ENCODE results near the gene PTH. TPM values are rescaled to one million over a fixed set of nuclear protein-coding genes. Genes with fewer than 3 reads are reported as not detected.

PTH gene
- total and polyA plus RNA-seq, 8 donors = 0.24 to 0.43 (median 0.32) TPM; not detected in 5

- ATAC-seq (no peak), DNase-seq (no peak)
- peak overlapping the region in 1 of 2 donors; percentile 93 for H3K4me3 ChIP-seq
- intact Hi-C loops (cut with DNase I) = no loop called here
- no peak for TF ChIP-seq CTCF (IDR thresholded peaks at IDR 0.05)
- no peaks in the 10 kb centered on the region for H3K27me3 ChIP-seq
- no peaks in the 10 kb centered on the region for H3K9me3 ChIP-seq
- H3K4me1 ChIP-seq = peaks cover 4 to 41% of the 10 kb centered on the region in 2 donors
- H3K36me3 ChIP-seq = no peaks in the 10 kb centered on the region
- H3K27ac ChIP-seq = no peak overlapping the region
Measured at GRCh38 chr11:13461291-13461690, 34.5 kb downstream of the PTH start.

GRCh38 chr11:13450832-13451397 is 44.9 kb downstream of the PTH start:
- H3K4me1 ChIP-seq = peaks cover 4 to 21% of the 10 kb centered on the region in 2 donors
- intact Hi-C loops (cut with DNase I) = no loop called here
- no peaks in the 10 kb centered on the region for H3K27me3 ChIP-seq
- TF ChIP-seq CTCF (IDR thresholded peaks at IDR 0.05) = no peak
- H3K4me3 ChIP-seq = no peak overlapping the region
- ATAC-seq = no peak
- H3K9me3 ChIP-seq = no peaks in the 10 kb centered on the region
- DNase-seq = no peak
- H3K27ac ChIP-seq = no peak overlapping the region
- H3K36me3 ChIP-seq = no peaks in the 10 kb centered on the region

- no peak for TF ChIP-seq CTCF (IDR thresholded peaks at IDR 0.05)
- no peaks in the 10 kb centered on the region for H3K9me3 ChIP-seq
- intact Hi-C loops (cut with DNase I) = no loop called here
- H3K4me1 ChIP-seq = peaks cover 4 to 21% of the 10 kb centered on the region in 2 donors
- H3K27me3 ChIP-seq = no peaks in the 10 kb centered on the region
- H3K4me3 ChIP-seq = no peak overlapping the region
- no peaks in the 10 kb centered on the region for H3K36me3 ChIP-seq
- DNase-seq = no peak
- ATAC-seq = no peak
- peak overlapping the region; percentile 5 to 21 for H3K27ac ChIP-seq
Measured at GRCh38 chr11:13449522-13449921, 46.3 kb downstream of the PTH start.

- peak in 2 of 4 donors; percentile 29 to 64 for DNase-seq
- Histone ChIP-seq H3K4me3 (no peak overlapping the region), H3K27me3 (no peaks in the 10 kb centered on the region), H3K4me1 (peaks cover 4 to 21% of the 10 kb centered on the region in 2 donors), H3K9me3 (no peaks in the 10 kb centered on the region), H3K36me3 (no peaks in the 10 kb centered on the region), H3K27ac (peak overlapping the region; percentile 5 to 21)
- no peak for TF ChIP-seq CTCF (IDR thresholded peaks at IDR 0.05)
- peak; percentile 69 for ATAC-seq
- intact Hi-C loops (cut with DNase I) = no loop called here
Measured at GRCh38 chr11:13448876-13449275, 46.9 kb downstream of the PTH start.

GRCh38 chr11:13446444-13446843 is 49.4 kb downstream of the PTH start:
- intact Hi-C loops (cut with DNase I) = no loop called here

More at GRCh38 chr11:13446444-13446843, 49.4 kb downstream of the PTH start:
- ATAC-seq (no peak), DNase-seq (no peak)
- Histone ChIP-seq H3K36me3 (no peaks in the 10 kb centered on the region), H3K9me3 (no peaks in the 10 kb centered on the region), H3K4me3 (no peak overlapping the region), H3K27me3 (no peaks in the 10 kb centered on the region), H3K4me1 (peaks cover 4 to 21% of the 10 kb centered on the region in 2 donors), H3K27ac (no peak overlapping the region)
- no peak for TF ChIP-seq CTCF (IDR thresholded peaks at IDR 0.05)
